ENCODE data around the gene PDSS2.

- TF ChIP-seq, protein P1, sequence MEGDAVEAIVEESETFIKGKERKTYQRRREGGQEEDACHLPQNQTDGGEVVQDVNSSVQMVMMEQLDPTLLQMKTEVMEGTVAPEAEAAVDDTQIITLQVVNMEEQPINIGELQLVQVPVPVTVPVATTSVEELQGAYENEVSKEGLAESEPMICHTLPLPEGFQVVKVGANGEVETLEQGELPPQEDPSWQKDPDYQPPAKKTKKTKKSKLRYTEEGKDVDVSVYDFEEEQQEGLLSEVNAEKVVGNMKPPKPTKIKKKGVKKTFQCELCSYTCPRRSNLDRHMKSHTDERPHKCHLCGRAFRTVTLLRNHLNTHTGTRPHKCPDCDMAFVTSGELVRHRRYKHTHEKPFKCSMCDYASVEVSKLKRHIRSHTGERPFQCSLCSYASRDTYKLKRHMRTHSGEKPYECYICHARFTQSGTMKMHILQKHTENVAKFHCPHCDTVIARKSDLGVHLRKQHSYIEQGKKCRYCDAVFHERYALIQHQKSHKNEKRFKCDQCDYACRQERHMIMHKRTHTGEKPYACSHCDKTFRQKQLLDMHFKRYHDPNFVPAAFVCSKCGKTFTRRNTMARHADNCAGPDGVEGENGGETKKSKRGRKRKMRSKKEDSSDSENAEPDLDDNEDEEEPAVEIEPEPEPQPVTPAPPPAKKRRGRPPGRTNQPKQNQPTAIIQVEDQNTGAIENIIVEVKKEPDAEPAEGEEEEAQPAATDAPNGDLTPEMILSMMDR (IDR thresholded peaks at IDR 0.05): no peak
- no peak for TF ChIP-seq POLR2A (IDR thresholded peaks at IDR 0.05)
- TF ChIP-seq POLR2AphosphoS5 (IDR thresholded peaks at IDR 0.05): no peak
- TF ChIP-seq EP300 (IDR thresholded peaks at IDR 0.05): no peak
Observed at GRCh38 chr6:107409942-107410341, 49.4 kb downstream of the PDSS2 start.
